Fibroblast of lung (primary cell): ENCODE measurements around the gene PPIF. TPM values are rescaled to one million over a fixed set of nuclear protein-coding genes. Genes with fewer than 3 reads are reported as not detected.

Experiments used
- DNase-seq, 2 donors: peaks; one replicate each; pipeline versions ENCODE4 v3.0.0 to v3.0.0-alpha.2; 2010; ENCODE audit warnings: low read depth in 2 of 2
- H2AFZ ChIP-seq: 2 replicates; pipeline ENCODE4 v1.5.1; 2012; ENCODE audit warnings: low read length, control low read depth, inconsistent platforms
- H3K27ac ChIP-seq: 2 replicates; pipeline ENCODE4 v1.5.1; 2011; ENCODE audit warnings: low read length, control low read depth; ENCODE audit not compliant: insufficient read depth
- H3K27me3 ChIP-seq: 2 replicates; pipeline ENCODE4 v1.5.1; 2011; ENCODE audit warnings: mild to moderate bottlenecking, low read length; ENCODE audit not compliant: control insufficient read depth, insufficient read depth
- H3K36me3 ChIP-seq: 2 replicates; pipeline ENCODE4 v1.5.1; 2011; ENCODE audit warnings: low read length; ENCODE audit not compliant: control insufficient read depth, insufficient read depth
- H3K4me1 ChIP-seq: 2 replicates; pipeline ENCODE4 v1.5.1; 2011; ENCODE audit warnings: low read length; ENCODE audit not compliant: control insufficient read depth, insufficient read depth; ENCODE audit errors: extremely low read depth
- H3K4me2 ChIP-seq: 2 replicates; pipeline ENCODE4 v1.5.1; 2011; ENCODE audit warnings: low read length, control low read depth; ENCODE audit not compliant: insufficient read depth; ENCODE audit errors: extremely low read depth
- H3K4me3 ChIP-seq, 4 experiments: fragments of 200-600 bp in 1 of 4; sonication (generic) in 1 of 4; replicated peaks in 1 of 4; 2 replicates each; pipeline ENCODE4 v1.5.1; 2011 to 2016; ENCODE audit warnings: low read length in 4 of 4, low read depth in 3 of 4, mild to moderate bottlenecking in 3 of 4, control low read depth in 2 of 4, inconsistent platforms in 1 of 4, mixed read lengths in 1 of 4; ENCODE audit not compliant: insufficient read depth in 1 of 4; ENCODE audit errors: control extremely low read depth in 1 of 4
- H3K79me2 ChIP-seq: 2 replicates; pipeline ENCODE4 v1.5.1; 2012; ENCODE audit warnings: mild to moderate bottlenecking, low read length, inconsistent platforms; ENCODE audit not compliant: control insufficient read depth, insufficient read depth
- H3K9ac ChIP-seq: 2 replicates; pipeline ENCODE4 v1.5.1; 2011; ENCODE audit warnings: mild to moderate bottlenecking, low read length, control low read depth; ENCODE audit not compliant: insufficient read depth
- H3K9me3 ChIP-seq: 2 replicates; pipeline ENCODE4 v1.5.1; 2012; ENCODE audit warnings: low read depth, low read length; ENCODE audit not compliant: control insufficient read depth, insufficient read depth
- H4K20me1 ChIP-seq: 2 replicates; pipeline ENCODE4 v1.5.1; 2011; ENCODE audit warnings: low read length; ENCODE audit not compliant: control insufficient read depth, insufficient read depth; ENCODE audit errors: extremely low read depth
- CTCF ChIP-seq, 2 donors: IDR thresholded peaks in 1 of 2; conservative IDR thresholded peaks in 1 of 2; 1 replicate in 1 of 2; 2 replicates in 1 of 2; pipeline ENCODE4 v1.5.1; 2011 to 2012; ENCODE audit warnings: low read length in 2 of 2, control low read depth in 1 of 2, inconsistent platforms in 1 of 2, low read depth in 1 of 2, mild to moderate bottlenecking in 1 of 2
- EZH2 ChIP-seq: IDR thresholded peaks from 2 replicates; pipeline ENCODE4 v1.5.1; 2012; ENCODE audit warnings: low read length, control low read depth, mild to moderate bottlenecking; ENCODE audit errors: missing control alignments
- polyA plus RNA-seq, 2 donors: library from polyadenylated mRNA; depleted of rRNA in 1 of 2; stranded (reverse) in 1 of 2; unstranded in 1 of 2; fragments of >200 nt; gene quantifications; 2 replicates each; pipeline ENCODE4 v1.2.1, GENCODE V29; 2011 to 2012; ENCODE audit warnings: missing spikeins in 1 of 2
- total RNA-seq: library from RNA; depleted of rRNA; stranded (reverse); fragments of >200 nt; gene quantifications from 2 replicates; pipeline ENCODE4 v1.2.1, GENCODE V29; 2014

PPIF gene
- total and polyA plus RNA-seq, 2 donors (not counting 1 experiment from before 2014, with no cell fraction given): 18.7 to 63.0 TPM

GRCh38 chr10:79311581-79312407, 35.5 kb upstream of the PPIF start:
- H3K4me2 ChIP-seq: no peak overlapping the region
- no peaks in the 10 kb centered on the region for H4K20me1 ChIP-seq
- H3K27ac ChIP-seq: no peak overlapping the region
- H3K36me3 ChIP-seq: peaks cover 38% of the 10 kb centered on the region
- no peak overlapping the region for H3K4me3 ChIP-seq
- DNase-seq: no peak
- H3K79me2 ChIP-seq: no peaks in the 10 kb centered on the region
- peaks cover 3% of the 10 kb centered on the region for H3K4me1 ChIP-seq
- no peak overlapping the region for H2AFZ ChIP-seq
- no peak overlapping the region for H3K9ac ChIP-seq
- no peaks in the 10 kb centered on the region for H3K9me3 ChIP-seq
- H3K27me3 ChIP-seq: no peaks in the 10 kb centered on the region
- TF ChIP-seq CTCF (conservative IDR thresholded peaks at IDR 0.05 in 1 of 2, IDR thresholded peaks at IDR 0.05 in 1 of 2; ENCODE audit: low read depth in 1 of 2, low read length in 2 of 2): no peak

- Histone ChIP-seq H3K9ac (no peak overlapping the region), H3K79me2 (no peaks in the 10 kb centered on the region), H3K4me1 (peaks cover 11% of the 10 kb centered on the region), H3K36me3 (peaks cover 32% of the 10 kb centered on the region), H3K27me3 (no peaks in the 10 kb centered on the region), H4K20me1 (no peaks in the 10 kb centered on the region), H3K4me3 (no peak overlapping the region), H2AFZ (no peak overlapping the region), H3K9me3 (no peaks in the 10 kb centered on the region), H3K27ac (no peak overlapping the region), H3K4me2 (no peak overlapping the region)
- DNase-seq: no peak
- TF ChIP-seq CTCF (conservative IDR thresholded peaks at IDR 0.05 in 1 of 2, IDR thresholded peaks at IDR 0.05 in 1 of 2; ENCODE audit: low read depth in 1 of 2, low read length in 2 of 2) (no peak), EZH2 (no peak)
Measured at GRCh38 chr10:79312601-79313187, 34.6 kb upstream of the PPIF start.

GRCh38 chr10:79313320-79313719, 33.9 kb upstream of the PPIF start:
- H4K20me1 ChIP-seq: no peaks in the 10 kb centered on the region
- H3K4me2 ChIP-seq: no peak overlapping the region
- H3K4me3 ChIP-seq: no peak overlapping the region
- H2AFZ ChIP-seq: no peak overlapping the region
- no peaks in the 10 kb centered on the region for H3K79me2 ChIP-seq
- H3K27ac ChIP-seq: no peak overlapping the region
- peaks cover 27% of the 10 kb centered on the region for H3K36me3 ChIP-seq
- H3K4me1 ChIP-seq: peaks cover 17% of the 10 kb centered on the region
- no peaks in the 10 kb centered on the region for H3K9me3 ChIP-seq
- H3K9ac ChIP-seq: no peak overlapping the region
- H3K27me3 ChIP-seq: no peaks in the 10 kb centered on the region
- TF ChIP-seq CTCF (conservative IDR thresholded peaks at IDR 0.05 in 1 of 2, IDR thresholded peaks at IDR 0.05 in 1 of 2; ENCODE audit: low read depth in 1 of 2, low read length in 2 of 2): no peak
- TF ChIP-seq EZH2: no peak
- no peak for DNase-seq
